OCI-LY1 (cell line): ENCODE data around the gene NPIPB6.
"Not testable (repeated sequence)": the region's sequence is repeated elsewhere in the genome, so short reads cannot be mapped to it uniquely, and the experiment has no call there.

Experiments used
- EZH2 ChIP-seq: fragments of 200-600 bp; sonication (generic), shearing (Covaris generic); IDR thresholded peaks from 2 replicates; pipeline ENCODE4 v1.8.0; 2017; ENCODE audit warnings: borderline replicate concordance, mixed run types, mild to moderate bottlenecking, antibody characterized with exemption, low read length, moderate library complexity, mixed read lengths
- TF ChIP-seq, protein P1 (sequence below): fragments of 200-600 bp; sonication (generic), shearing (Covaris generic); IDR thresholded peaks from 2 replicates; pipeline ENCODE4 v1.5.1; 2017; ENCODE audit warnings: mild to moderate bottlenecking, antibody characterized with exemption, low read length, moderate library complexity, mixed read lengths

DNA sequence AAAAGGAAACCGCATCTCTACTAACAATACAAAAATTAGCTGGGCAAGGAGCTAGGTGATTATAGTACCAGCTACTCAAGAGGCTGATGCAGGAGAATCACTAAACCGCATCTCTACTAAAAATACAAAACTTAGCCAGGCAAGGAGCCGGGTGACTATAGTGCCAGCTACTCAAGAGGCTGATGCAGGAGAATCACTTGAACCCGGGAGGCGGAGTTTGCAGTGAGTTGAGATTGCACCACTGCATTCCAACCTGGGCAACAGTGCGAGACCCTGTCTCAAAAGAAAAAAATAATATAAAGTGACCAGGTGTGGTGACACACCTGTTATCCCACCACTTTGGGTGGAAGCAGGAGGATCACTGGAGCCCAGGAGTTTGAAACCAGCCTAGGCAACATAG, 25.1 kb downstream of the NPIPB6 start:
- TF ChIP-seq, protein P1, sequence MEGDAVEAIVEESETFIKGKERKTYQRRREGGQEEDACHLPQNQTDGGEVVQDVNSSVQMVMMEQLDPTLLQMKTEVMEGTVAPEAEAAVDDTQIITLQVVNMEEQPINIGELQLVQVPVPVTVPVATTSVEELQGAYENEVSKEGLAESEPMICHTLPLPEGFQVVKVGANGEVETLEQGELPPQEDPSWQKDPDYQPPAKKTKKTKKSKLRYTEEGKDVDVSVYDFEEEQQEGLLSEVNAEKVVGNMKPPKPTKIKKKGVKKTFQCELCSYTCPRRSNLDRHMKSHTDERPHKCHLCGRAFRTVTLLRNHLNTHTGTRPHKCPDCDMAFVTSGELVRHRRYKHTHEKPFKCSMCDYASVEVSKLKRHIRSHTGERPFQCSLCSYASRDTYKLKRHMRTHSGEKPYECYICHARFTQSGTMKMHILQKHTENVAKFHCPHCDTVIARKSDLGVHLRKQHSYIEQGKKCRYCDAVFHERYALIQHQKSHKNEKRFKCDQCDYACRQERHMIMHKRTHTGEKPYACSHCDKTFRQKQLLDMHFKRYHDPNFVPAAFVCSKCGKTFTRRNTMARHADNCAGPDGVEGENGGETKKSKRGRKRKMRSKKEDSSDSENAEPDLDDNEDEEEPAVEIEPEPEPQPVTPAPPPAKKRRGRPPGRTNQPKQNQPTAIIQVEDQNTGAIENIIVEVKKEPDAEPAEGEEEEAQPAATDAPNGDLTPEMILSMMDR: not testable (repeated sequence)
- not testable (repeated sequence) for TF ChIP-seq EZH2
